ENCODE results near the gene ZFAND3.

DNA sequence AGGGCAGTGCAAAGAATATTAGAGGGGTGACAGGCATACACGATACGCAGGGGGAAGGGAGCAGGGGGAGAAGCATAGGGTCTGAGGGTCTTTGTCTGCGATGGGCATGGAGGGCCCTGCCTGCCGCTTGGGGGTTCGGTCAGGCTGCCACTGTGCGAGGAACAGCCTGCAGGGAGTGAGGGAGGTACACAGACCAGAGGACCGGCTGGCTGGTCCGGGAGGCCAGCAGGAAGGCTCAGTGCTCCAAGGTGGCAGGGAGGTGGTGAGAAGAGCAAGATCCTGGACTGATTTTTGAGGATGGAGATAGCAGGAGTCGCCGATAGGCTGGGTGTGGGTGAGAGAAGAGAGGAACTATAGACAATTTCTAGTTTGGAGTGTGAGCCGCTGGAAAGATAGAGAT, 338.4 kb downstream of the ZFAND3 start:
- TF ChIP-seq CTCF (IDR thresholded peaks at IDR 0.05) (no peak), POLR2A (IDR thresholded peaks at IDR 0.05; ENCODE audit: low read depth) (no peak), EP300 (IDR thresholded peaks at IDR 0.05) (no peak), POLR2AphosphoS5 (IDR thresholded peaks at IDR 0.05) (no peak)
